GM18505 (cell line): ENCODE results near the gene FBXW12.

ENCODE experiments used
- ATAC-seq: cut with Tn5 transposase; IDR thresholded peaks from one replicate; pipeline ENCODE4 v1.9.1; 2021; ENCODE audit not compliant: unreplicated experiment
- POLR2A ChIP-seq: IDR thresholded peaks from 4 replicates; pipeline ENCODE4 v1.6.1; 2011; ENCODE audit warnings: borderline replicate concordance; ENCODE audit not compliant: insufficient read depth, insufficient read length; ENCODE audit errors: extremely low read depth

Gene FBXW12

DNA sequence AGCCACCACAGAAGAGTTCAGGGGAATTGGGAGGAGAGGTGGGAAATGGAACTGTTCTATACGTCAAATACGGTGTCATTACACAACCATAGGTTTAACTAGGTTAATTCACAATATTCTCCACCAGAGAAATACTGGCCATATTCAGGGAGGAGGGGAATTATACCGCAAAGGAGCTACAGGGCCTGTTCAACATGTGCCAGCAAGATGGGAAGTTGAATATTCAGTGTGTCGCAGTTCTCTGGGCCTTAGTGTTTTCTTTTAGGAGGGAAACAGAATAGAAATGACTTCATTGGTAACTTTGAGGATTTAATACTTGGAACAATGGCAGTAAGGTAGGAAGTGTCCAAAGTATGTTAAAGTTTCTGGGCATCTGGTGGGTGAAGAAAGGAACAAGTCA, 18.0 kb upstream of the FBXW12 start:
- TF ChIP-seq POLR2A, result no peak
- no peak for ATAC-seq

DNA sequence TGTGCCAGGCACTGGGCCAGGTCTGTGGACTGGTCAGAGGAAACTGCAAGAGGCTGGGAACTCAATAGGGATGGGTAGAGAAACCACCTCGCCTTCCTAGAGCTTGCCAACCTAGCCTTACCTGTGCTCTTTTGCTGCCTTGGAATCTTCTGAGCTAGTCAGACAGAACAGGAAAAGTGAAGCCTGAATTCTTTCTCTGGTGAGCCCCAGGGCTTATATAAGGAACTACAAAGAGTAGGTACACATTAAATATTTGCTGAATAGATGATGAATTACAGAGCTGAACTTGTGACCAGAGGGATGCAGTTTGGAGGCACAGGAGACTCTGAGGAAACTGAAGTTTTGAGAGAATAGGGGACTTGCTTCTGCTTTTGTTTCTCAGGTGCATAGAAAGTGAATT, 15.6 kb upstream of the FBXW12 start:
- no peak for ATAC-seq
- no peak for TF ChIP-seq POLR2A

DNA sequence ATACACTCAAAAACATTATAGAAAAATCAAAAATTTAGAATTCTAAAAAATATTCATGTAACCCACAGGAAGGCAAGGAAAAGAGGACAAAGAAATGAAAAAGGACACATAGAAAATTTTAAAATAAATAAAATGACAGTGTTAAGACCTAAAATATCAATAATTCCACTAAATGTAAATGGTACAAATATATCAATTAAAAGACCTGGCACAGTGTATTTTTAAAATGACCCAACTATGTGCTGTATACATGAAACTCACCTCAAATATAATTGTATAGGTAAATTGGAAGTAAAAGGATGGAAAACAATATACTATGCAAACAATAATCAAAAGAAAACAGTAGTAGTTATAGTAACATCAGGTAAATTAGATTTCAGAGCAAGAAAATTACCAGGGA, 10.1 kb upstream of the FBXW12 start:
- TF ChIP-seq POLR2A, result no peak
- no peak for ATAC-seq

- no peak for TF ChIP-seq POLR2A
- no peak for ATAC-seq
These were observed 7.2 kb upstream of the FBXW12 start for GRCh38 chr3:48364840-48365239.

- TF ChIP-seq POLR2A, result no peak
- no peak for ATAC-seq
These were observed 4.8 kb upstream of the FBXW12 start for GRCh38 chr3:48367201-48367600.

DNA sequence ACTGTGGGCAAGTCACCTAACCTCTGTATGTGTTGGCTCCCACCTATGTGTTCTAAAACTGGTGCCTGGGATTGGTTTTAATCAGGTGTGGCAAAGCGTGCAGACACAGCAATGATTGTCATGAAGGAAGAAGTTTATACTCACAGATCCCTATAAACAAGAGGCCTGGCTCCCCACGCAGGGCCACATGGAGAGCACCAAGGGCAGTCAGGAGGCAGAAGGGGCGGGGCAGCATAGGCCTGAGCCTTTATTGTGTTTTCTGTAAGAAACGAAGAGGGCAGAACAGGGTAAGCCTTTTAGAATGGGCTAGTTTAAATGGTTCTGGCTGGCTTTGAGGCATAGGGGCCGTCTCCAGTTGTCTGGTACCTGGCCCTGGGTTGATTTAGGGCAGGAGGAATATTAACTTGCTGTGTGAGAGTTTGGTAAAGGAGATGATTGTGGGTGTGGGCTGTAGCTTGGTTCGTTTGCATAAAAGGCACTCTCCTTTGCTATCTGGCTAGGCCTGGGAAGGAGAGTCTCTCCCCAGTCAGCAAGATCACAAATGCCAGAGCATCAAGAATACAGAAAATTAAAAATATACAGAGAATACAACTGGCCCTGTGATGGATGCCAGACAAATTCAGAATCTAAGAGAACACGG, 2.2 kb upstream of the FBXW12 start:
- no peak for ATAC-seq
- TF ChIP-seq POLR2A, result no peak

DNA sequence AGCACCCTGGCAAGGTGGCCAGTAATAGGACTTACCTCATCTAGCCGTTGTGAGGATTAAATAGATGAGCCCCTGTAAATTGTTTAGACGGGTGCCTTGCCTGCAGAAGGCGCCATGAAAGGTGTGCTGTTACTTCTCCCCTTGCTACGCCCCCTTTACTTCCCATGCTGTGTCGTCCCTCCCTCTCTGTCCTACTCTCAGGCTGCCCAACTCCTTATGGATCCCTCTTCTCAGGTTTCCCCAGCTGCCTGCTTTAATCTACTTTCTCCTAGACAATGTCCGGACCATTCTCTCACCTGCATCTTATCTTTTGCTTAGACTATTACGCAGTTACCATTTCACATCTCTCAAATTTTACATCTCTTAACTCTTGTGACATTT, 1.7 kb upstream of the FBXW12 start:
- no peak for ATAC-seq
- TF ChIP-seq POLR2A, result no peak

DNA sequence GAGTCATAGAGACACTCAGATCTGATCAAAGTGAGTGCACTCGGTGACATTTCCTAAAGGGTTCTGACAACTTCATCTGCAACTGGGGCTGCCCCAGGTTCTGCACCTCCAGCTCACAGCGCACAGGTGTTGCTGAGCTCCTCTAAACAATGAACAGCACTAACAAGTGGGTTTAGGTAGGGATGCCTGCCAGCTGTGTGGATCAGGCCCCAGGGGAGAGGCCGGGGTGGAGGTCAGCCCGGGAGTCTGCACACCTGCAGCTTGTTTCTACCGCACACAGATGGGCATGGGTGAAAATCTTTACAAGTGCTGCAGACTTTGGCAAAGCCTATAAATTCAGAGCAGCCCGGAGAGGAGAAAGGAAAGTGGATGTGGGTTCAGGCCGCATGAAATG, 355 bp downstream of the FBXW12 start:
- no peak for TF ChIP-seq POLR2A
- ATAC-seq, result no peak

GRCh38 chr3:48372862-48373435, 930 bp downstream of the FBXW12 start:
- no peak for ATAC-seq
- TF ChIP-seq POLR2A, result no peak

DNA sequence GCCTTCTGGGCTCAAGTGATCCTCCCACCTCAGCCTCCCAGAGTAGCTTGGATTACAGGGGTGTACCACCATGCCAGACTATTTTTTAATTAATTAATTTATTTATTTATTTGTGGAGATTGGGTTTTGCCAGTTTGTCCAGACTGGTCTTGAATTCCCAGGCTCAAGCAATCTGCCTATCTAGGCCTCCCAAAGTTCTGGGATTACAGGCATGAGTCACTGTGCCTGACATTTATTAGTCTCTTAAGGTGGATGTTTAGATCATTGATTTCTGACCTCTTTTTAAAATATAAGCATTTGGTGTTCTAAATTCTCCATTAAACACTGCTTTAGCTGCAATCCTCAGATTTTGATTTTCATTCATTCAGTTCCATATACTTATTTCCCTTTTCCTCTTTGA, 15.6 kb downstream of the FBXW12 start:
- TF ChIP-seq POLR2A, result no peak
- no peak for ATAC-seq

DNA sequence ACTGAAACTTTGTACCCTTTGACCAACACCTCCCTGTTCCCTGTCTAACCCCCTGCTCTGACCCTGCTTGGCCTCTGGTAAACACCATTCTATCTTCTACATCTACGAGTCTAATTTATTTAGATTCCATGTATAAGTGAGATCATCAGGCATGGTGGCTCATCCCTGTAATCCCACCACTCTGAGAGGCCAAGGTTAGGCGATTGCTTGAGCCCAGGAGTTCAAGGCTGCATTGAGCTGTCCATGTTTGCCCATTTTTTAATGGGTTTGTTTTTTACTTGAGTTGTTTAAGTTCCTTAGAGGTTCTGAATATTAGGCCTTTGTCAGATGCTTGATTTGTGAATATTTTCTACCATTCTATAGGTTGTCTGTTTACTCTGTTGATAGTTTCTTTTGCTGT, 16.9 kb downstream of the FBXW12 start:
- no peak for TF ChIP-seq POLR2A
- no peak for ATAC-seq

DNA sequence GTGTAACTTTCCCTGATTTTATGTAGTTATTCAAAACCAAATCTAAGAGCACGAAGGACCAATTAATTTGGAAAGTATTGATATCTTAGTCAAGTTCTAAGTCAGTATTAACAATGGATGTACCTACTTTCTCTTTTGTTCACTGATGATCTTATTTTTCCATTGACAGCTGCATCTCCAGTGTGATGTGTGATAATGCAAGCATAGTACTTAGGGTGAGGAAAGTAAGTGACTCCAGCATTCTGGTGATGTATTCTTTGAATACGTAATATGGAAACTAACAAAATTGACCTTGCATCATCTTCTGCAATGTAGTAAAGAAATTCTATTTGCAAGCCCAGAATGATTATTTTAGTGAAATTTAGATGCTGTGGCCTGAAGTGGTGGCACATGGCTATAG, 22.4 kb downstream of the FBXW12 start:
- no peak for TF ChIP-seq POLR2A

GRCh38 chr3:48395714-48396113, 23.7 kb downstream of the FBXW12 start:
- ATAC-seq, result no peak
- TF ChIP-seq POLR2A, result no peak

More for the DNA sequence above, 22.4 kb downstream of the FBXW12 start:
- no peak for ATAC-seq

- ATAC-seq, result no peak
- TF ChIP-seq POLR2A, result no peak
These were observed 26.0 kb downstream of the FBXW12 start for GRCh38 chr3:48397767-48398681.
